Measurements from ENCODE around the gene C6orf89.
"Not testable (repeated sequence)": the region's sequence is repeated elsewhere in the genome, so short reads cannot be mapped to it uniquely, and the experiment has no call there.

- TF ChIP-seq, protein P1, sequence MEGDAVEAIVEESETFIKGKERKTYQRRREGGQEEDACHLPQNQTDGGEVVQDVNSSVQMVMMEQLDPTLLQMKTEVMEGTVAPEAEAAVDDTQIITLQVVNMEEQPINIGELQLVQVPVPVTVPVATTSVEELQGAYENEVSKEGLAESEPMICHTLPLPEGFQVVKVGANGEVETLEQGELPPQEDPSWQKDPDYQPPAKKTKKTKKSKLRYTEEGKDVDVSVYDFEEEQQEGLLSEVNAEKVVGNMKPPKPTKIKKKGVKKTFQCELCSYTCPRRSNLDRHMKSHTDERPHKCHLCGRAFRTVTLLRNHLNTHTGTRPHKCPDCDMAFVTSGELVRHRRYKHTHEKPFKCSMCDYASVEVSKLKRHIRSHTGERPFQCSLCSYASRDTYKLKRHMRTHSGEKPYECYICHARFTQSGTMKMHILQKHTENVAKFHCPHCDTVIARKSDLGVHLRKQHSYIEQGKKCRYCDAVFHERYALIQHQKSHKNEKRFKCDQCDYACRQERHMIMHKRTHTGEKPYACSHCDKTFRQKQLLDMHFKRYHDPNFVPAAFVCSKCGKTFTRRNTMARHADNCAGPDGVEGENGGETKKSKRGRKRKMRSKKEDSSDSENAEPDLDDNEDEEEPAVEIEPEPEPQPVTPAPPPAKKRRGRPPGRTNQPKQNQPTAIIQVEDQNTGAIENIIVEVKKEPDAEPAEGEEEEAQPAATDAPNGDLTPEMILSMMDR (IDR thresholded peaks at IDR 0.05), result not testable (repeated sequence)
- not testable (repeated sequence) for TF ChIP-seq POLR2A (IDR thresholded peaks at IDR 0.05)
These were observed 53.3 kb downstream of the C6orf89 start for GRCh38 chr6:36939005-36939404.
